Measurements from ENCODE around the gene PRDM16. TPM values are rescaled to one million over a fixed set of nuclear protein-coding genes. Genes with fewer than 3 reads are reported as not detected.

PRDM16 gene
- polyA plus RNA-seq, 3 donors, result not detected

DNA sequence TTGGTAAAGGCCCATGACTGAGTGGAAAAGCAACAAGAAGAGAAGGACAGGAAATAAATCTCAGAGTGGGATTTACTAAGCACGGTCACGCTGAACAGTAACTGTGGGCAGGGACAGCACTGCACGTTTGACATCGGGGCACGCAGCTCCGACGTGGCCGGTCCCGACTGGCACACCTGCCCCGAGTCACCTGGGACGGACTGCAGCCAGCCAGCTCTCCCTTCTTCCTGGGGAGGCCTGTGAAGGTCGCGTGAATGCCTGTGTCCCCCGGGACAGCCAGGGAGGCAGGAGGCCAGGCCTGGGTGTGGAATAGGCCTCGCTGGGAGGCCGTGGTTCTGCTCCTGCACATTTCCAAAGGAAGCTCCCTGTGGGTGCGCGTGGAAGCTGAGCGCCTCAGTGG is 140.2 kb downstream of the PRDM16 start:
- Mint-ChIP-seq H3K9me3 (peaks cover 0 to 2% (median 0%) of the 10 kb centered on the region in 7 donors), H3K36me3 (no peaks in the 10 kb centered on the region), H3K4me3 (no peak overlapping the region), H3K27me3 (ENCODE audit: low read depth in 3 of 3) (peaks cover 0 to 3% (median under 1%) of the 10 kb centered on the region in 3 donors), H3K4me1 (peaks cover 4% of the 10 kb centered on the region), H3K27ac (no peak overlapping the region)
- intact Hi-C loops (cut with micrococcal nuclease), result no loop called here
- no peak for DNase-seq
- Histone ChIP-seq H3K27ac (ENCODE audit: low read depth in 1 of 2, low read length in 2 of 2) (no peak overlapping the region), H3K36me3 (replicated peaks in 1 of 2; ENCODE audit: control insufficient read depth in 1 of 2, insufficient read depth in 2 of 2, low read length in 2 of 2) (no peaks in the 10 kb centered on the region), H3K27me3 (ENCODE audit: control insufficient read depth in 2 of 2, insufficient read depth in 2 of 2, low read length in 2 of 2) (no peaks in the 10 kb centered on the region), H2AFZ (ENCODE audit: insufficient read depth, low read depth, low read length, poor library complexity, severe bottlenecking) (no peak overlapping the region), H3K4me1 (ENCODE audit: control insufficient read depth in 1 of 2, insufficient read depth in 2 of 2, low read length in 2 of 2) (no peaks in the 10 kb centered on the region), H3K9ac (ENCODE audit: insufficient read depth, low read length, poor library complexity, severe bottlenecking) (no peak overlapping the region), H3K4me2 (replicated peaks; ENCODE audit: extremely low read depth, low read length, poor library complexity, severe bottlenecking) (no peak overlapping the region), H3K9me3 (replicated peaks in 1 of 2; ENCODE audit: control insufficient read depth in 1 of 2, insufficient read depth in 1 of 2, low read length in 2 of 2) (no peaks in the 10 kb centered on the region), H4K20me1 (ENCODE audit: insufficient read depth, low read length) (no peaks in the 10 kb centered on the region), H3K79me2 (ENCODE audit: insufficient read depth, low read length) (no peaks in the 10 kb centered on the region), H3K4me3 (replicated peaks in 1 of 3; ENCODE audit: low read depth in 2 of 3, low read length in 3 of 3) (no peak overlapping the region)
- 90% methylated on average over 19 of the region's 19 CpGs for WGBS (ENCODE audit: insufficient coverage)
- TF ChIP-seq, protein P1, sequence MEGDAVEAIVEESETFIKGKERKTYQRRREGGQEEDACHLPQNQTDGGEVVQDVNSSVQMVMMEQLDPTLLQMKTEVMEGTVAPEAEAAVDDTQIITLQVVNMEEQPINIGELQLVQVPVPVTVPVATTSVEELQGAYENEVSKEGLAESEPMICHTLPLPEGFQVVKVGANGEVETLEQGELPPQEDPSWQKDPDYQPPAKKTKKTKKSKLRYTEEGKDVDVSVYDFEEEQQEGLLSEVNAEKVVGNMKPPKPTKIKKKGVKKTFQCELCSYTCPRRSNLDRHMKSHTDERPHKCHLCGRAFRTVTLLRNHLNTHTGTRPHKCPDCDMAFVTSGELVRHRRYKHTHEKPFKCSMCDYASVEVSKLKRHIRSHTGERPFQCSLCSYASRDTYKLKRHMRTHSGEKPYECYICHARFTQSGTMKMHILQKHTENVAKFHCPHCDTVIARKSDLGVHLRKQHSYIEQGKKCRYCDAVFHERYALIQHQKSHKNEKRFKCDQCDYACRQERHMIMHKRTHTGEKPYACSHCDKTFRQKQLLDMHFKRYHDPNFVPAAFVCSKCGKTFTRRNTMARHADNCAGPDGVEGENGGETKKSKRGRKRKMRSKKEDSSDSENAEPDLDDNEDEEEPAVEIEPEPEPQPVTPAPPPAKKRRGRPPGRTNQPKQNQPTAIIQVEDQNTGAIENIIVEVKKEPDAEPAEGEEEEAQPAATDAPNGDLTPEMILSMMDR (IDR thresholded peaks at IDR 0.05), result no peak

DNA sequence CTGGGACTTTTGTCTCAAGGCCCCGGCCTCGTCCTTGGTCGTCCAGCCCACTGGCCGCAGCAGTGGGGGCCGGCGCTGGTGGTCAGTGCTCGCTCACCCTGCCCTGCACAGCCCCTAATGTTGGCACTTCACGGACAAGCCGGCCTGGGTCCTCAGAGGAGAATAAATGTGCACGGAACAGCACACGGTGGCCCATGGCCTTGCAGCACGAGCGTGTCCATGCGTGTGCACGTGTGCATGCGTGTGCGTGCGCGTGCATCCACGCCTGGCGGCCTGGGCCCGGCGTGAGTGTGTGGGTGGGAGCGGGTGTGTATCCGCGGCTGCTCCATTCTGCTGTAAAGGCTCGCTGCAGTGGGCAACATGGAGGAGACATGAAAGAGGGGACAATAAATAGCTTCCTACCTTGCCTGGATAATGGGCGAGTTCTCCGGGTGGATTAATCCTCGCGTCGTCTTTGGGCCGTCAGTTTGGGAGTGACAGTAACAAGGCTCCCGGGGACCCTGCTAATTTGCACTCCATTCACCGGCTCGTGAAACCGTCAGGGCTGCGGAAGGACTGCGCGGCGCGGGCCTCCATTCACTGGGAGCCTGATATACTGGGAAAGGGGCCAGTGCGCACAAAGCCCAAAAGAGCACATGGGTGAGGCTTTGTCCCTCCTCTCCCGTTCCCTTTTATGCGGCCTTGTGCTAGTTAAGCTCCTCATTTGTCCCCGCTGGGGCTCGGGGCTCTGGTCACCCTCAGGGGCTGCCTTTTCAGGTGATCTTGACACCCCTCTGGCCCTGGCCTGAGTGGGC is 142.8 kb downstream of the PRDM16 start:
- TF ChIP-seq, protein P1 (IDR thresholded peaks at IDR 0.05), result no peak
- no peak for DNase-seq
- H3K4me1 ChIP-seq (ENCODE audit: control insufficient read depth in 1 of 2, insufficient read depth in 2 of 2, low read length in 2 of 2), result no peaks in the 10 kb centered on the region
- peaks cover 0 to 2% (median 0%) of the 10 kb centered on the region in 7 donors for H3K9me3 Mint-ChIP-seq
- H2AFZ ChIP-seq (ENCODE audit: insufficient read depth, low read depth, low read length, poor library complexity, severe bottlenecking), result no peak overlapping the region
- H3K36me3 Mint-ChIP-seq, result no peaks in the 10 kb centered on the region
- H3K4me2 ChIP-seq (replicated peaks; ENCODE audit: extremely low read depth, low read length, poor library complexity, severe bottlenecking), result no peak overlapping the region
- no peak overlapping the region for H3K27ac ChIP-seq (ENCODE audit: low read depth in 1 of 2, low read length in 2 of 2)
- H3K27me3 Mint-ChIP-seq (ENCODE audit: low read depth in 3 of 3), result peaks cover 8 to 9% (median 8%) of the 10 kb centered on the region in 3 donors
- H3K36me3 ChIP-seq (replicated peaks in 1 of 2; ENCODE audit: control insufficient read depth in 1 of 2, insufficient read depth in 2 of 2, low read length in 2 of 2), result no peaks in the 10 kb centered on the region
- WGBS (ENCODE audit: insufficient coverage), result 94% methylated on average over 41 of the region's 47 CpGs
- H4K20me1 ChIP-seq (ENCODE audit: insufficient read depth, low read length), result no peaks in the 10 kb centered on the region
- peaks cover 0 to 3% of the 10 kb centered on the region in 2 donors for H3K27me3 ChIP-seq (ENCODE audit: control insufficient read depth in 2 of 2, insufficient read depth in 2 of 2, low read length in 2 of 2)
- H3K9me3 ChIP-seq (replicated peaks in 1 of 2; ENCODE audit: control insufficient read depth in 1 of 2, insufficient read depth in 1 of 2, low read length in 2 of 2), result no peaks in the 10 kb centered on the region
- H3K27ac Mint-ChIP-seq, result no peak overlapping the region
- no peak overlapping the region for H3K4me3 Mint-ChIP-seq
- H3K9ac ChIP-seq (ENCODE audit: insufficient read depth, low read length, poor library complexity, severe bottlenecking), result no peak overlapping the region
- peaks cover 4% of the 10 kb centered on the region for H3K4me1 Mint-ChIP-seq
- no peaks in the 10 kb centered on the region for H3K79me2 ChIP-seq (ENCODE audit: insufficient read depth, low read length)
- intact Hi-C loops (cut with micrococcal nuclease), result no loop called here
- no peak overlapping the region for H3K4me3 ChIP-seq (replicated peaks in 1 of 3; ENCODE audit: low read depth in 2 of 3, low read length in 3 of 3)

Measured in CD14-positive monocyte (primary cell).